Trophoblast cell (in vitro differentiated cells and primary cell): ENCODE measurements around the gene FGFR3.

Experiments used
- DNase-seq, 2 donors: peaks; one replicate each; pipeline ENCODE4 v3.0.0-alpha.2; 2016
- H2AFZ ChIP-seq: 2 replicates; pipeline ENCODE4 v1.6.1; 2013; ENCODE audit warnings: low read length, moderate library complexity, mild to moderate bottlenecking; ENCODE audit not compliant: insufficient read depth, poor library complexity
- H2AK5ac ChIP-seq: 2 replicates; pipeline ENCODE4 v1.6.1; 2013; ENCODE audit warnings: mild to moderate bottlenecking, low read length
- H2BK120ac ChIP-seq: 2 replicates; pipeline ENCODE4 v1.6.1; 2013; ENCODE audit warnings: low read length, mild to moderate bottlenecking, moderate library complexity; ENCODE audit not compliant: insufficient read depth, poor library complexity
- H2BK12ac ChIP-seq: 2 replicates; pipeline ENCODE4 v1.6.1; 2013; ENCODE audit warnings: mild to moderate bottlenecking, low read length, moderate library complexity
- H2BK5ac ChIP-seq: 2 replicates; pipeline ENCODE4 v1.6.1; 2013; ENCODE audit warnings: low read length, low read depth, moderate library complexity, mild to moderate bottlenecking; ENCODE audit not compliant: poor library complexity
- H3K14ac ChIP-seq: 2 replicates; pipeline ENCODE4 v1.6.1; 2013; ENCODE audit warnings: mild to moderate bottlenecking, low read length
- H3K18ac ChIP-seq: 2 replicates; pipeline ENCODE4 v1.6.1; 2013; ENCODE audit warnings: mild to moderate bottlenecking, low read length
- H3K23ac ChIP-seq: 2 replicates; pipeline ENCODE4 v1.6.1; 2013; ENCODE audit warnings: low read length
- H3K27ac ChIP-seq: 2 replicates; pipeline ENCODE4 v1.5.1; 2013; ENCODE audit warnings: low read depth, mild to moderate bottlenecking, inconsistent platforms, low read length, moderate library complexity
- H3K27me3 ChIP-seq: 2 replicates; pipeline ENCODE4 v1.6.1; 2013; ENCODE audit warnings: inconsistent platforms, mild to moderate bottlenecking, low read length, moderate library complexity; ENCODE audit not compliant: insufficient read depth
- H3K36me3 ChIP-seq, 2 experiments: 1 replicate in 1 of 2; 2 replicates in 1 of 2; pipeline ENCODE4 v1.6.1; 2013; ENCODE audit warnings: low read length in 2 of 2, mild to moderate bottlenecking in 2 of 2, moderate library complexity in 1 of 2; ENCODE audit not compliant: insufficient read depth in 2 of 2, control insufficient read depth in 1 of 2
- H3K4ac ChIP-seq: 2 replicates; pipeline ENCODE4 v1.6.1; 2013; ENCODE audit warnings: low read depth, mild to moderate bottlenecking, low read length, moderate library complexity
- H3K4me1 ChIP-seq, 2 experiments: 1 replicate in 1 of 2; 2 replicates in 1 of 2; pipeline ENCODE4 v1.6.1; 2013; ENCODE audit warnings: low read length in 2 of 2, mild to moderate bottlenecking in 2 of 2, moderate library complexity in 1 of 2; ENCODE audit not compliant: insufficient read depth in 2 of 2, control insufficient read depth in 1 of 2
- H3K4me2 ChIP-seq: 2 replicates; pipeline ENCODE4 v1.6.1; 2013; ENCODE audit warnings: inconsistent platforms, mild to moderate bottlenecking, low read length, moderate library complexity
- H3K4me3 ChIP-seq: 2 replicates; pipeline ENCODE4 v1.5.1; 2013; ENCODE audit warnings: mild to moderate bottlenecking, low read depth, low read length, inconsistent platforms
- H3K79me1 ChIP-seq: one replicate; pipeline ENCODE4 v1.6.1; 2013; ENCODE audit warnings: low read length
- H3K79me2 ChIP-seq: 2 replicates; pipeline ENCODE4 v1.6.1; 2013; ENCODE audit warnings: low read length, mild to moderate bottlenecking; ENCODE audit not compliant: control insufficient read depth, insufficient read depth, poor library complexity
- H3K9ac ChIP-seq: 2 replicates; pipeline ENCODE4 v1.6.1; 2013; ENCODE audit warnings: mild to moderate bottlenecking, low read length
- H3K9me3 ChIP-seq: 2 replicates; pipeline ENCODE4 v1.6.1; 2013; ENCODE audit warnings: low read depth, mild to moderate bottlenecking, control low read depth, inconsistent platforms, low read length; ENCODE audit not compliant: insufficient read depth
- H4K12ac ChIP-seq: 2 replicates; pipeline ENCODE4 v1.6.1; 2013; ENCODE audit warnings: low read depth, mild to moderate bottlenecking, low read length, moderate library complexity
- H4K8ac ChIP-seq: 2 replicates; pipeline ENCODE4 v1.6.1; 2013; ENCODE audit warnings: low read depth, mild to moderate bottlenecking, low read length, moderate library complexity
- H4K91ac ChIP-seq: one replicate; pipeline ENCODE4 v1.6.1; 2013; ENCODE audit warnings: low read depth, mild to moderate bottlenecking, low read length, moderate library complexity
- WGBS: extraction: QIAGEN DNeasy Blood & Tissue Kit; methylation state at CpG from one replicate; pipeline ENCODE4 v1.1.7; 2013; ENCODE audit warnings: missing lambda C conversion rate; ENCODE audit not compliant: insufficient read length, insufficient coverage; ENCODE audit errors: extremely low coverage; 5-methylcytosine and 5-hydroxymethylcytosine counted together

The FGFR3 gene

DNA sequence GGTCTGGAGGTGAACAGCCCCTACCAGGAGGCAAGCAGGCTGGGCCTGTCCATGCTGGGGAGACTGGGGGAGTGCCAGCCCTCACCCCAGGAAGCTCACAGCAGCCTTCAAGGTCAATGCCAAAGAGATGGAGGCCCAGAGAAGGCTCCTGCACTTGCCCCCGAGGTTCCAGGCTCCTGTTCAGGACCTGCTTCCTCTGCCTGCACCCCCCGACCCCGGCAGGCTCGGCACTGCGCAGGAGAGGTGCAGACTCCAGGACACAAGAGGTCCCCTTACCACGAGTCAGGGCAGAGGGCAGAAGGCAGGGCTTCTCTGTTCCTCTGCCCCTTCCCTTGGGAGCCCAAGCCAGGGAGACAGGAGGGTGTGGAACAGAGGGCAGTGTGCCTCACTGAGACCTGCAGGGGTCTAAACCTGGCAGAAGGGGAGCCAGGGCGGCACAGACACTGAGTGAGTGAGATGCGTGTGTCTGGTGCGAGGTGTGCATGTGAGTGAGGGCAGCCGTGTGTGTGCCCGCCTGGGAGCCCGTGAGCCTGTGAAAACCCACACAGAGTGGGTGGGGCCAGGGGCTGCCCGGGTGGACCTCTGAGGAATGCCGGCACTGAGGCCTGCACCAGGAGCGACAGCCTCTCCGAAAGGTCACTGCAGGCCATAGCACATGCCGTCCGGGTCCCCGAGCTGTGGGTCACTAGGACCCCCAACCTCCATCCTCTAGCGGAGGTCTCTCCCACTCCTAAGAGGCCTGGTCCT lies 30.7 kb upstream of the FGFR3 start:
- no peak overlapping the region for H3K4ac ChIP-seq
- H2BK12ac ChIP-seq: no peak overlapping the region
- no peak overlapping the region for H2BK120ac ChIP-seq
- no peaks in the 10 kb centered on the region for H3K79me2 ChIP-seq
- WGBS: no CpG with 5 or more reads among the region's 20 CpGs
- no peaks in the 10 kb centered on the region for H3K79me1 ChIP-seq
- no peak overlapping the region for H3K9ac ChIP-seq
- H3K18ac ChIP-seq: no peak overlapping the region
- no peak overlapping the region for H3K27ac ChIP-seq
- no peak overlapping the region for H4K12ac ChIP-seq
- no peak overlapping the region for H4K8ac ChIP-seq
- no peak overlapping the region for H3K14ac ChIP-seq
- peaks cover 8 to 9% of the 10 kb centered on the region in 2 experiments for H3K4me1 ChIP-seq
- no peak overlapping the region for H3K4me3 ChIP-seq
- no peak overlapping the region for H2AFZ ChIP-seq
- H3K9me3 ChIP-seq: no peaks in the 10 kb centered on the region
- H3K23ac ChIP-seq: no peak overlapping the region
- no peaks in the 10 kb centered on the region for H3K27me3 ChIP-seq
- H2AK5ac ChIP-seq: no peak overlapping the region
- no peak overlapping the region for H3K4me2 ChIP-seq
- no peak overlapping the region for H4K91ac ChIP-seq
- H3K36me3 ChIP-seq: no peaks in the 10 kb centered on the region
- H2BK5ac ChIP-seq: no peak overlapping the region
- no peak for DNase-seq

DNA sequence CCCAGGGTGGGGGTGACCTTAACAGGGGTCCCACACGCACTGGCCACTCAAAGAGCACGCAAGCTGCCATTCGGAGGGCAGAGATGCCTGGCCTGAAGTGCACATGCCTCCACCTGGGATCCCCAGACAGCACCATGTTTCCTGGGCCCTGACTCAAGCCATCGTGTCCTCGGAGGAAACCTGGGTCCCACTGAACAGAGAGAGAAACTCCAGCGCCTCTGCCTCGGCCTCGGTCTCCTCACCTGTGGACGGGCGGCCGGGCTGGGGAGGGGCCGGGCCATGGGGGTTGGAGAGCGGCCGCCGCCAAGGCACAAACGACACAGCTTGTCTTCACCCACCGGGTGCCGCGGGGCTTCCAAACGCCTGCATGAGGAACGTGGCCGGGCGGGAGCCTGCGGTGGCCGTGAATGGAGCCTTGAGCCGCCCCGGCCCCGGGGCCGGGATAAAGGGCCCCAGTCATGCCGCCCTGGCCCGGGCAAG lies 30.0 kb upstream of the FGFR3 start:
- no peak overlapping the region for H4K91ac ChIP-seq
- no peak overlapping the region for H3K4me2 ChIP-seq
- H2AK5ac ChIP-seq: no peak overlapping the region
- no peak overlapping the region for H2AFZ ChIP-seq
- no peak overlapping the region for H3K9ac ChIP-seq
- no peaks in the 10 kb centered on the region for H3K9me3 ChIP-seq
- H3K36me3 ChIP-seq: no peaks in the 10 kb centered on the region
- no peaks in the 10 kb centered on the region for H3K27me3 ChIP-seq
- no peaks in the 10 kb centered on the region for H3K79me1 ChIP-seq
- H3K4me1 ChIP-seq: peaks cover 9 to 10% of the 10 kb centered on the region in 2 experiments
- H4K12ac ChIP-seq: no peak overlapping the region
- H2BK5ac ChIP-seq: no peak overlapping the region
- H3K4ac ChIP-seq: no peak overlapping the region
- no CpG with 5 or more reads among the region's 31 CpGs for WGBS
- H3K14ac ChIP-seq: no peak overlapping the region
- H3K79me2 ChIP-seq: no peaks in the 10 kb centered on the region
- no peak overlapping the region for H3K23ac ChIP-seq
- no peak overlapping the region for H4K8ac ChIP-seq
- H3K18ac ChIP-seq: no peak overlapping the region
- no peak overlapping the region for H2BK120ac ChIP-seq
- H2BK12ac ChIP-seq: no peak overlapping the region
- no peak overlapping the region for H3K27ac ChIP-seq
- DNase-seq: peak in 1 of 2 donors; percentile 49
- H3K4me3 ChIP-seq: no peak overlapping the region

DNA sequence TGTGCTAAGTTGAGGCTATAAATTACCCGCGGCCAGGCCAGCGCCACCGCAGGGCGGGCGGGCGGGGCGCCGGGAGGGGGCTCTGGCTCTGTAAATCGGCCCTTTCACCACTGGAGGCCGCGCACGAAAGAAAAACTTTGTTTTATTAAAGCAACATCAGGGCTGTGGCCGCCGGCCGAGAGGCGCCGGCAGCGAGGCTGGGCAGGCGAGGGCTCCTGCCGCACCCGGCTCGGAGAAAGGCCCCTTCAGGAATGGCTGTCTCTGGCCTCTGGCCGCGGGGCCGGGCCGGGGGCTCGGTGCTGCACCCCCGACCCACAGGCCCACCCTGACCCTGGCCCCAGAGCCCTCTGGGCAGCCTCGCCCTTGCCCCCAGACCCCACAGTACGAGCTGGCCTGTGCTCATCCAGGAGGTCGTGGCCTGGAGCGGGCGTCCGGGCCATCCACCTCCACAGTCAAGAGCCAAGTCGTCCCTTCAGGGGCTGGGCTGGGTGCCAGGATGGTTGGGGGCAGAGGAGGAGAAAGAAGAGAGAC lies 29.5 kb upstream of the FGFR3 start:
- H3K36me3 ChIP-seq: no peaks in the 10 kb centered on the region
- peaks cover 14 to 16% of the 10 kb centered on the region in 2 experiments for H3K4me1 ChIP-seq
- no peak overlapping the region for H4K8ac ChIP-seq
- no peak overlapping the region for H3K9ac ChIP-seq
- no peak overlapping the region for H2BK5ac ChIP-seq
- WGBS: no CpG with 5 or more reads among the region's 36 CpGs
- no peak overlapping the region for H2BK12ac ChIP-seq
- no peak overlapping the region for H3K4me2 ChIP-seq
- no peaks in the 10 kb centered on the region for H3K9me3 ChIP-seq
- H2BK120ac ChIP-seq: no peak overlapping the region
- no peak overlapping the region for H4K91ac ChIP-seq
- H3K79me2 ChIP-seq: no peaks in the 10 kb centered on the region
- no peaks in the 10 kb centered on the region for H3K27me3 ChIP-seq
- H4K12ac ChIP-seq: no peak overlapping the region
- H3K79me1 ChIP-seq: no peaks in the 10 kb centered on the region
- H2AFZ ChIP-seq: no peak overlapping the region
- no peak overlapping the region for H3K4ac ChIP-seq
- no peak overlapping the region for H3K27ac ChIP-seq
- no peak overlapping the region for H3K14ac ChIP-seq
- H3K18ac ChIP-seq: no peak overlapping the region
- H3K23ac ChIP-seq: no peak overlapping the region
- peak in 1 of 2 donors; percentile 32 for DNase-seq
- H3K4me3 ChIP-seq: no peak overlapping the region
- H2AK5ac ChIP-seq: no peak overlapping the region

DNA sequence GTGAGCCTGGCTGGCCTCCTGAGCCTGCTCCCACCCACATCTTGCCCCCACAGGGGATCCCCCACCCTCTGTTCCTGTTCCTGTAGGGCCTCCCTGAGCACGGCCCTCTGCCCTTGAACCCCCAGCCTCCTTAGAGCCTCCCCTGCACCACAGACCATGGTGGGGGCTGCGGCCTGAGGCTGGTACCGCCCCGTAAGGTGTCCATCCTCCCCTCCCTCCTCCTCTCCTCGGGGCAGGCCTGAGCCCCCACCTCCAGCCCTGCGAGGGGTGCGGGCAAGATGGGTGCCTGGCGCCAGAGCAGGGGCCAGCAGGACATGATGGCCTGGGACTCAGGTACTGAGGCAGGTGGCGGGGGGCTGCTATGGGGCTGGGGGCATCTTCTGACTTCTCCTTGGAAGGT lies 28.4 kb upstream of the FGFR3 start:
- Histone ChIP-seq H3K18ac (no peak overlapping the region), H2BK120ac (no peak overlapping the region), H3K36me3 (no peaks in the 10 kb centered on the region), H4K12ac (no peak overlapping the region), H4K91ac (no peak overlapping the region), H4K8ac (no peak overlapping the region), H3K27me3 (no peaks in the 10 kb centered on the region), H2AFZ (no peak overlapping the region), H2BK5ac (no peak overlapping the region), H3K14ac (no peak overlapping the region), H3K4me1 (peaks cover 18 to 22% of the 10 kb centered on the region in 2 experiments), H2AK5ac (no peak overlapping the region), H3K23ac (no peak overlapping the region), H3K9me3 (no peaks in the 10 kb centered on the region), H3K79me1 (no peaks in the 10 kb centered on the region), H3K4me3 (no peak overlapping the region), H3K4me2 (no peak overlapping the region), H3K79me2 (no peaks in the 10 kb centered on the region), H3K9ac (no peak overlapping the region), H2BK12ac (no peak overlapping the region), H3K27ac (no peak overlapping the region), H3K4ac (no peak overlapping the region)
- WGBS: no CpG with 5 or more reads among the region's 9 CpGs
- DNase-seq: no peak
